ENCODE results near the gene IFT27.

DNA sequence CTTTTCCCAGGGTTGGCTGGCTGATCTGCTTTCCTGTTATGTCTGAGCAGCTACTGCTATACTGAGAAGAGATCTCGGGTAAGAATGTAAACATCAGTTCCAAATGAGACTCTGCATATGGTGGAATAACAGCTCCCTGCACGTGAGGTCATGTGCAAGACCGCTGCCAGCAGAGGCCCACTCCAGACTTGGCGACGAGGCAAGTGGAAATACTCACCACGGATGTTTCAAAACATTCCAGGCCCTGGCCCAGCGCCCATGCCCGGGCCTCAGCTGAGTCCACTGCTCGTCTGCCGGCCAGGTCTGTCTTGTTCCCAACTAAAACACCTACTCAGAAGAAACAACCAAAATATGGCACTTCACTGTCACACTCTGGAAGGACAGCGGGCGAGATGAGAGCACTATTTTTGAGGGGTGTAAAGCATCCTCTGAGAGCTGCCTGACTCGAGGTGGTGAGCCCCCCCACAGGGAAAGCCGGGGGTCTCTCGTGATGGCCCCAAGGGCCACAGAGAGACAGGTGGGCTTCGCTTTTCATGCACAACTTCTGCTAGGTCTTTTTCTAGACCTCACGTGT, 13.1 kb downstream of the IFT27 start:
- TF ChIP-seq GATA2 (IDR thresholded peaks at IDR 0.05; ENCODE audit: low read depth, low read length) (no peak), GATA3 (IDR thresholded peaks at IDR 0.05; ENCODE audit: low read depth, low read length) (no peak)
